GM23338 (cell line): ENCODE data around the gene CXorf66. TPM values are rescaled to one million over a fixed set of nuclear protein-coding genes. Genes with fewer than 3 reads are reported as not detected.

Experiments
- microRNA counts: library from miRNA; unstranded; fragments of <30 nt; microRNA quantifications from one replicate; lab custom pipeline; 2017
- microRNA-seq: library from miRNA; unstranded; fragments of <30 nt; microRNA quantifications from one replicate; pipeline ENCODE4, GENCODE V29; 2017
- polyA plus RNA-seq: library from polyadenylated mRNA; unstranded; fragments of >200 nt; fragmentation: Nextera tagmentation; extraction: Ambion mirVana; gene quantifications from 2 replicates; pipeline ENCODE4 v1.2.1, GENCODE V29; 2016
- small RNA-seq: library from RNA; depleted of rRNA; stranded (forward); fragments of <200 nt; gene quantifications from one replicate; pipeline ENCODE3, GENCODE V24; 2014; ENCODE audit warnings: low replicate concordance
- total RNA-seq: library from RNA; depleted of rRNA; stranded (reverse); fragments of >200 nt; shearing (Covaris generic); gene quantifications from 2 replicates; pipeline ENCODE4 v1.2.3, GENCODE V29; 2014; rRNA removed

Gene CXorf66
- total and polyA plus RNA-seq, 2 experiments from 2014 or later: not detected

MicroRNAs within 50 kb of the gene (microRNA counts, 767-probe panel; counts per million panel counts)
- microRNA hsa-miR-505-3p (lab: Ali Mortazavi, UCI): not detected

Small RNA genes within 50 kb of the gene (microRNA-seq; reads per million reads assigned to microRNA genes)
- 72.4 reads per million, percentile 61 among the genes with 10 or more reads in this experiment for gene MIR505

Small RNA genes within 50 kb of the gene (small RNA-seq; reads per million reads assigned to genes)
- 1.5 reads per million, percentile 75 among the genes with 10 or more reads in this experiment for gene MIR505
- not detected for gene RF00425

Other genes with a start within 250 kb of the CXorf66 start
- gene ATP11C, start 32.5 kb downstream of the CXorf66 start, total RNA-seq: 90.7 and 95.6 TPM in 2 replicates
- 44.0 and 45.7 TPM in 2 replicates for gene ATP11C, start 32.5 kb downstream of the CXorf66 start, polyA plus RNA-seq